Transverse colon (tissue), 4 donors: ENCODE measurements around the gene SERPINB8.

Experiments used
- EP300 ChIP-seq: sonication (generic); formaldehyde crosslinking; IDR thresholded peaks from one replicate; pipeline ENCODE4 v1.6.1; 2017; ENCODE audit warnings: antibody characterized with exemption, low read depth
- POLR2A ChIP-seq: fragments of 450-650 bp; IDR thresholded peaks from one replicate; pipeline ENCODE4 v1.6.1; 2016; ENCODE audit warnings: antibody characterized with exemption, mild to moderate bottlenecking, moderate library complexity
- POLR2AphosphoS5 ChIP-seq, 3 donors: sonication (generic); formaldehyde crosslinking; IDR thresholded peaks; one replicate each; pipeline ENCODE4 v1.6.1; 2016; ENCODE audit warnings: antibody characterized with exemption in 3 of 3
- TF ChIP-seq, protein P1 (sequence below), 5 experiments: fragments of 200-600 bp in 3 of 5; fragments of 450-650 bp in 2 of 5; sonication (generic) in 3 of 5; IDR thresholded peaks; 1 replicate in 2 of 5; 2 replicates in 3 of 5; pipeline ENCODE4 v1.5.1; 2016 to 2017; ENCODE audit warnings: antibody characterized with exemption in 5 of 5, inconsistent platforms in 3 of 5, mild to moderate bottlenecking in 2 of 5, moderate library complexity in 1 of 5

- TF ChIP-seq, protein P1, sequence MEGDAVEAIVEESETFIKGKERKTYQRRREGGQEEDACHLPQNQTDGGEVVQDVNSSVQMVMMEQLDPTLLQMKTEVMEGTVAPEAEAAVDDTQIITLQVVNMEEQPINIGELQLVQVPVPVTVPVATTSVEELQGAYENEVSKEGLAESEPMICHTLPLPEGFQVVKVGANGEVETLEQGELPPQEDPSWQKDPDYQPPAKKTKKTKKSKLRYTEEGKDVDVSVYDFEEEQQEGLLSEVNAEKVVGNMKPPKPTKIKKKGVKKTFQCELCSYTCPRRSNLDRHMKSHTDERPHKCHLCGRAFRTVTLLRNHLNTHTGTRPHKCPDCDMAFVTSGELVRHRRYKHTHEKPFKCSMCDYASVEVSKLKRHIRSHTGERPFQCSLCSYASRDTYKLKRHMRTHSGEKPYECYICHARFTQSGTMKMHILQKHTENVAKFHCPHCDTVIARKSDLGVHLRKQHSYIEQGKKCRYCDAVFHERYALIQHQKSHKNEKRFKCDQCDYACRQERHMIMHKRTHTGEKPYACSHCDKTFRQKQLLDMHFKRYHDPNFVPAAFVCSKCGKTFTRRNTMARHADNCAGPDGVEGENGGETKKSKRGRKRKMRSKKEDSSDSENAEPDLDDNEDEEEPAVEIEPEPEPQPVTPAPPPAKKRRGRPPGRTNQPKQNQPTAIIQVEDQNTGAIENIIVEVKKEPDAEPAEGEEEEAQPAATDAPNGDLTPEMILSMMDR (IDR thresholded peaks at IDR 0.05): no peak
- TF ChIP-seq POLR2A: no peak
- TF ChIP-seq EP300: no peak
- no peak for TF ChIP-seq POLR2AphosphoS5 (IDR thresholded peaks at IDR 0.05)
Observed at GRCh38 chr18:63980027-63980426, 10.1 kb downstream of the SERPINB8 start.
